Upper lobe of left lung (tissue), 4 donors: Measurements from ENCODE around the gene DPEP2.

Experiments
- POLR2A ChIP-seq, 4 donors: fragments of 450-650 bp; IDR thresholded peaks; one replicate each; pipeline ENCODE4 v1.5.1; 2016 to 2017; ENCODE audit warnings: antibody characterized with exemption in 4 of 4, mild to moderate bottlenecking in 2 of 4
- POLR2AphosphoS5 ChIP-seq, 2 donors: sonication (generic); formaldehyde crosslinking; IDR thresholded peaks; one replicate each; pipeline ENCODE4 v1.5.1; 2017; ENCODE audit warnings: antibody characterized with exemption in 2 of 2
- TF ChIP-seq, protein P1 (sequence below), 6 experiments: fragments of 450-650 bp in 4 of 6; fragments of 200-600 bp in 2 of 6; sonication (generic) in 2 of 6; IDR thresholded peaks; one replicate each; pipeline ENCODE4 v1.5.1; 2016 to 2019; ENCODE audit warnings: antibody characterized with exemption in 6 of 6

DNA sequence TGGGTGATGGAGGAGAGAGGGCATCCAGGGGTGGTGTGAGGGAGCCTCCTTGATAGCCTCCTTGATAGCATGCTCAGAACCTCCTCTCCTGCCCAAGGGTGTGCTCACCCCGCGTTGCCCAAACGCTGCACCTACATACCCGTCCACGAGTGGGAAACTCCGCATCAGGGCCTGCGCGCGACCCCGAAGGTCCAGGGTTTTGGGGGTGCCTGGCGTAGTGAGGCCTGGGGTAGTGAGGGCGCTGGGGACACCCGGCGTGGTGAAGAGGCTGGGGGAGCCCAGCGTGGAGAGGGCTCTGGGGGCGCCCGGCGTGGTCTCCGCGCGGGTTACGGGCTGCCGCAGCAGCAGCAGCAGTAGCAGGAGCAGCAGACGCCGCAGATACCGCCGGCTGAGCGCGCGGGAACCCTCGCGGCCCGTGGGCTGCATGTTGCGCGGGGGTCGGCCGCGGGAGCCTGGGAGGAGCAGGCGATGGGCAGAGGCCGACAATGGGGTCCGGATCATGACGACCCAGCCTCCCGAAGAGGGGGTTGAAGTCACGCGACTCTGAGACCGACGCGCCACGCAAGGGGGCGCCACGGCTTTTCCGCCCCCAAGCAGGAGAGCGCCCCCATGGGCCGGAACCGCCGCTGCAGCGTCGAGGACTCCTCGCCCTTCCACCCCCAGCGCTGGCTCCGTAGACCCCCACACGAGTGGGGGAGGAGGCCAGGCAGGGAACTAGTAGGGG is 19.2 kb downstream of the DPEP2 start, which contains the start of gene DPEP3:
- TF ChIP-seq, protein P1, sequence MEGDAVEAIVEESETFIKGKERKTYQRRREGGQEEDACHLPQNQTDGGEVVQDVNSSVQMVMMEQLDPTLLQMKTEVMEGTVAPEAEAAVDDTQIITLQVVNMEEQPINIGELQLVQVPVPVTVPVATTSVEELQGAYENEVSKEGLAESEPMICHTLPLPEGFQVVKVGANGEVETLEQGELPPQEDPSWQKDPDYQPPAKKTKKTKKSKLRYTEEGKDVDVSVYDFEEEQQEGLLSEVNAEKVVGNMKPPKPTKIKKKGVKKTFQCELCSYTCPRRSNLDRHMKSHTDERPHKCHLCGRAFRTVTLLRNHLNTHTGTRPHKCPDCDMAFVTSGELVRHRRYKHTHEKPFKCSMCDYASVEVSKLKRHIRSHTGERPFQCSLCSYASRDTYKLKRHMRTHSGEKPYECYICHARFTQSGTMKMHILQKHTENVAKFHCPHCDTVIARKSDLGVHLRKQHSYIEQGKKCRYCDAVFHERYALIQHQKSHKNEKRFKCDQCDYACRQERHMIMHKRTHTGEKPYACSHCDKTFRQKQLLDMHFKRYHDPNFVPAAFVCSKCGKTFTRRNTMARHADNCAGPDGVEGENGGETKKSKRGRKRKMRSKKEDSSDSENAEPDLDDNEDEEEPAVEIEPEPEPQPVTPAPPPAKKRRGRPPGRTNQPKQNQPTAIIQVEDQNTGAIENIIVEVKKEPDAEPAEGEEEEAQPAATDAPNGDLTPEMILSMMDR (IDR thresholded peaks at IDR 0.05), result peak in 1 of 6 experiments; percentile 46
- TF ChIP-seq POLR2A (IDR thresholded peaks at IDR 0.05), result no peak
- TF ChIP-seq POLR2AphosphoS5 (IDR thresholded peaks at IDR 0.05), result no peak
